ENCODE measurements around the gene ATP8A2.

Gene ATP8A2

DNA sequence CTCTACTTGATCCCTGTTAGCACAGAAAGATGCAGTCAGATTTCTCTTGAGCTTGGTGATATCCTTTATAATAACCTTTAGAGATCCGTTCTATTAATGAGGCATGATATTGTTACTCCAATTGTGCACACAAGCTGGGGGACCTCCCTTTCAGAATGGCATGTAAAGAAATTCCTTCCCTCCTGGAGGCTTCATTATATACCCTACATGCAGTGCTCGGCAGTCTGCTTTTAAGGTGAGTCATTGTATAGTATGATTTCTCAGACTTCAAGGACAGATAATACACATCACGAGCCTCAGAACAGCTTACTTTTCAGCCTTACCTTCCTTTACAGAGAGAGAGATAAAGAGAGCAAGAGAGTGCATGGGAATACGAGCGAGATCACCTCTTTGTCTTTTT, 261.3 kb downstream of the ATP8A2 start:
- H3K27me3 ChIP-seq (ENCODE audit: control insufficient read depth in 2 of 2, insufficient read depth in 2 of 2, low read length in 2 of 2): no peaks in the 10 kb centered on the region
- no peaks in the 10 kb centered on the region for H3K36me3 ChIP-seq (ENCODE audit: control insufficient read depth in 2 of 2, insufficient read depth in 2 of 2, low read length in 2 of 2)
- H3K27ac ChIP-seq (ENCODE audit: low read depth in 2 of 2, low read length in 2 of 2): no peak overlapping the region
- H3K9ac ChIP-seq (ENCODE audit: low read depth in 1 of 2, low read length in 2 of 2): no peak overlapping the region
- no peaks in the 10 kb centered on the region for H3K4me1 ChIP-seq (ENCODE audit: control insufficient read depth in 2 of 2, insufficient read depth in 2 of 2, low read length in 2 of 2)
- H3K4me3 ChIP-seq (ENCODE audit: low read length in 2 of 2): no peak overlapping the region
- no peaks in the 10 kb centered on the region for H3K9me3 ChIP-seq (ENCODE audit: control insufficient read depth in 2 of 2, low read length in 2 of 2)

DNA sequence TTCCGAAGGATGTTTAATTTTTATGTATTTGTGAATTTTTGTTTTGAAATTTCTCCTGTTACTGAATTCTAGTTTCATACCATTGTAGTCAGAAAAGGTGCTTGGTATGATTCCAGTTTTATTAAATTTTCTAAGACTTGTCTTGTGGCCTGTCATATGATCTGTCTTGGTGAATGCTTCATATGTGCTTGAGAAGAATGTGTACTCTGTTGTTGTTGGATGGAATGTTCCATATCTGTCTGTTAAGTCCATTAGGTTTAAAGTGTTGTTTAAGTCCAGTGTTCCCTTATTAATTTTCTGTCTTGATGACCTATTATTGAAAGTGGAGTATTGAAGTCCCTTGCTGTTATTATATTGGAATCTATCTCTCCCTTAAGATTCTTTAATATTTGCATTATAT, 273.9 kb downstream of the ATP8A2 start:
- Histone ChIP-seq H3K9ac (ENCODE audit: low read depth in 1 of 2, low read length in 2 of 2) (no peak overlapping the region), H3K36me3 (ENCODE audit: control insufficient read depth in 2 of 2, insufficient read depth in 2 of 2, low read length in 2 of 2) (no peaks in the 10 kb centered on the region), H3K4me3 (ENCODE audit: low read length in 2 of 2) (no peak overlapping the region), H3K4me1 (ENCODE audit: control insufficient read depth in 2 of 2, insufficient read depth in 2 of 2, low read length in 2 of 2) (no peaks in the 10 kb centered on the region), H3K27me3 (ENCODE audit: control insufficient read depth in 2 of 2, insufficient read depth in 2 of 2, low read length in 2 of 2) (no peaks in the 10 kb centered on the region), H3K27ac (ENCODE audit: low read depth in 2 of 2, low read length in 2 of 2) (no peak overlapping the region), H3K9me3 (ENCODE audit: control insufficient read depth in 2 of 2, low read length in 2 of 2) (no peaks in the 10 kb centered on the region)

DNA sequence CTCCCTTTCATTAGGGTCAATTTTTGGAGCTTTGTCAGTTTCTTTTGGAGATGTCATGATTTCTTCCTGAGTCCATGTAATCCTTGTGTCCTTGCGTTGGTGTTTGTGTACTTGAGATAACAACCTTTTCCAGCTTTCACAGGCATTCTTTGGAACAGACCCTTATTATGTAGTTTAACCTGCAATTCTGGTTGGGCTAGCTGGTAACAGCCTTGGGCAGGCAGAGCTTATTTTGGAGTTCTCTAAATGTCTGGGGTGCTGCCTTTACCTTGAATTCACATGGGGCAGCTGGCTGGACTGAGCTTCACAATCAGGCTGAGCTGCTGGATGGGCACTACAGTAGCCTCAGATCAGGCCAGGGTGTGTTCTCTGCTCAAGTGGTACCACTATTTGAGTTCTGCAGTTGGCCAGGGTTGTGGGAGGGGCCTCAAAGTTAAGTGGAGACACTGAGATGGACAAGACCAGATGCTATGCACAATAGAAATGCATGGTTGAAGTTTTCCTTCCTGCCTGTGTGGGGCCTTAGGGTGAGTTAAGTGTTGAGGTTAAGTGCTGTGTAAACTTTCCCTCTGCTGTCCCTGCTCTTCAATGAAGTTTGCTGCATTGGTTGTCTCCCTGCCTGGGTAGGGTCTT, 277.3 kb downstream of the ATP8A2 start:
- H3K27ac ChIP-seq (ENCODE audit: low read depth in 2 of 2, low read length in 2 of 2): no peak overlapping the region
- H3K36me3 ChIP-seq (ENCODE audit: control insufficient read depth in 2 of 2, insufficient read depth in 2 of 2, low read length in 2 of 2): no peaks in the 10 kb centered on the region
- no peaks in the 10 kb centered on the region for H3K4me1 ChIP-seq (ENCODE audit: control insufficient read depth in 2 of 2, insufficient read depth in 2 of 2, low read length in 2 of 2)
- no peaks in the 10 kb centered on the region for H3K27me3 ChIP-seq (ENCODE audit: control insufficient read depth in 2 of 2, insufficient read depth in 2 of 2, low read length in 2 of 2)
- H3K4me3 ChIP-seq (ENCODE audit: low read length in 2 of 2): no peak overlapping the region
- H3K9ac ChIP-seq (ENCODE audit: low read depth in 1 of 2, low read length in 2 of 2): no peak overlapping the region
- H3K9me3 ChIP-seq (ENCODE audit: control insufficient read depth in 2 of 2, low read length in 2 of 2): no peaks in the 10 kb centered on the region

DNA sequence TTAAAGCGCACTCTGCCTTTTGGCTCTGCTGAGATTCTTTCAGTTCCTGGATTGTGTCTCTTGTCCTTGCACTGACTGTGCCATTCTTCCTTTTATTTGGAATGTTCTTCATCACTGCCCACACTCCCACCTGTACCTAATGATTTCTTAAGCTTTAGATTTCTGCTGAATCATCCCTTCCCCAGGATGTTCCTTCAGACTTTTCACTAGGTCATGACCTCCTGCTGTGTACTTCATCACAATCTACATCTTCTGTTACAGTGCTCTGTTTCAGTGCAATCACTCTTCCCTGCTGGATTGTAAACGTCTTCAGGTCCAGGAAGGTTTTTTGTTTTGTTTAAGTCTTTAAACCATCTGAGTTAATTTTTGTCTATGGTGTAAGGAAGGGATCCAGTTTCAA, 281.0 kb downstream of the ATP8A2 start:
- no peaks in the 10 kb centered on the region for H3K4me1 ChIP-seq (ENCODE audit: control insufficient read depth in 2 of 2, insufficient read depth in 2 of 2, low read length in 2 of 2)
- H3K9me3 ChIP-seq (ENCODE audit: control insufficient read depth in 2 of 2, low read length in 2 of 2): no peaks in the 10 kb centered on the region
- no peak overlapping the region for H3K27ac ChIP-seq (ENCODE audit: low read depth in 2 of 2, low read length in 2 of 2)
- H3K4me3 ChIP-seq (ENCODE audit: low read length in 2 of 2): no peak overlapping the region
- no peaks in the 10 kb centered on the region for H3K27me3 ChIP-seq (ENCODE audit: control insufficient read depth in 2 of 2, insufficient read depth in 2 of 2, low read length in 2 of 2)
- H3K36me3 ChIP-seq (ENCODE audit: control insufficient read depth in 2 of 2, insufficient read depth in 2 of 2, low read length in 2 of 2): no peaks in the 10 kb centered on the region
- no peak overlapping the region for H3K9ac ChIP-seq (ENCODE audit: low read depth in 1 of 2, low read length in 2 of 2)

DNA sequence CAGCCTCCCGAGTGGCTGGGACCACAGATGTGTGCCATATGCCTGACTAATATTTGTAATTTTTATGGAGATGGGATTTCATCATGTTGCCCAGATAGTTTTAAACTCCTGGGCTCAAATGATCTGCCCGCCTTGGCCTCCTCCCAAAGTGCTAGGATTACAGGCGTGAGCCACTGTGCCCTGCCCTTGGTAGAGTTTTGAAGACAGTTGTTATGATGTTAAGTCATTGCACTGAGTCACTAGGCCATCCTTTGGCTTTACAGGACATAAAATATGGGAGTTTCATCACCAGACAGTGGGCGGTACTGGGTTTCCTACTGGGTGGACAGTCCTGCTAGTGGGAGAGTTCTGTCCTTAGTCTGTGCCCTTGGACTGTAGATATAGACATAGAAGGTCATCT, 282.5 kb downstream of the ATP8A2 start:
- Histone ChIP-seq H3K27me3 (ENCODE audit: control insufficient read depth in 2 of 2, insufficient read depth in 2 of 2, low read length in 2 of 2) (no peaks in the 10 kb centered on the region), H3K4me3 (ENCODE audit: low read length in 2 of 2) (no peak overlapping the region)

DNA sequence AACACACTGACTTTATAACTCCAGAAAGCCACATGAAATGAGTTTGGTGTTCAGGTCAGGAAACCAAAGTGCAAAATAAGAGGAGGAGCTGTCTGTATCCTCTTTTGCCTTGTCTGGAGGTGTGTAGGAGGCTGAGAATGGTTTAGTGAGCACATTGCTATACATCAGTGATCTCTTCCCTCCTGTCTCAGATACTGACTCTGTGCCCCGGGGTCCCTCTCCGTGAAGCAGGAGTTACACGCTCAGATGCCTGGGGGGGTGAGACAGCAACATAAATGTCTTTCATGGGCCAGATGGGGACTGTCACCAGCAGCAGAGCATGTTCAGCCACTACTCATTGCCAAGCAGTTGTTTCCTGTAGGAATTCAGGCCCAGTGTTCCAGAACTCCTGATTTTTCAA, 285.4 kb downstream of the ATP8A2 start:
- H3K27ac ChIP-seq (ENCODE audit: low read depth in 2 of 2, low read length in 2 of 2): no peak overlapping the region
- no peak overlapping the region for H3K9ac ChIP-seq (ENCODE audit: low read depth in 1 of 2, low read length in 2 of 2)
- no peak overlapping the region for H3K4me3 ChIP-seq (ENCODE audit: low read length in 2 of 2)
- H3K4me1 ChIP-seq (ENCODE audit: control insufficient read depth in 2 of 2, insufficient read depth in 2 of 2, low read length in 2 of 2): no peaks in the 10 kb centered on the region
- H3K9me3 ChIP-seq (ENCODE audit: control insufficient read depth in 2 of 2, low read length in 2 of 2): no peaks in the 10 kb centered on the region
- no peaks in the 10 kb centered on the region for H3K36me3 ChIP-seq (ENCODE audit: control insufficient read depth in 2 of 2, insufficient read depth in 2 of 2, low read length in 2 of 2)
- H3K27me3 ChIP-seq (ENCODE audit: control insufficient read depth in 2 of 2, insufficient read depth in 2 of 2, low read length in 2 of 2): no peaks in the 10 kb centered on the region

More for the DNA sequence above, 282.5 kb downstream of the ATP8A2 start:
- no peaks in the 10 kb centered on the region for H3K36me3 ChIP-seq (ENCODE audit: control insufficient read depth in 2 of 2, insufficient read depth in 2 of 2, low read length in 2 of 2)
- H3K9ac ChIP-seq (ENCODE audit: low read depth in 1 of 2, low read length in 2 of 2): no peak overlapping the region
- H3K27ac ChIP-seq (ENCODE audit: low read depth in 2 of 2, low read length in 2 of 2): no peak overlapping the region
- H3K9me3 ChIP-seq (ENCODE audit: control insufficient read depth in 2 of 2, low read length in 2 of 2): no peaks in the 10 kb centered on the region
- H3K4me1 ChIP-seq (ENCODE audit: control insufficient read depth in 2 of 2, insufficient read depth in 2 of 2, low read length in 2 of 2): no peaks in the 10 kb centered on the region

DNA sequence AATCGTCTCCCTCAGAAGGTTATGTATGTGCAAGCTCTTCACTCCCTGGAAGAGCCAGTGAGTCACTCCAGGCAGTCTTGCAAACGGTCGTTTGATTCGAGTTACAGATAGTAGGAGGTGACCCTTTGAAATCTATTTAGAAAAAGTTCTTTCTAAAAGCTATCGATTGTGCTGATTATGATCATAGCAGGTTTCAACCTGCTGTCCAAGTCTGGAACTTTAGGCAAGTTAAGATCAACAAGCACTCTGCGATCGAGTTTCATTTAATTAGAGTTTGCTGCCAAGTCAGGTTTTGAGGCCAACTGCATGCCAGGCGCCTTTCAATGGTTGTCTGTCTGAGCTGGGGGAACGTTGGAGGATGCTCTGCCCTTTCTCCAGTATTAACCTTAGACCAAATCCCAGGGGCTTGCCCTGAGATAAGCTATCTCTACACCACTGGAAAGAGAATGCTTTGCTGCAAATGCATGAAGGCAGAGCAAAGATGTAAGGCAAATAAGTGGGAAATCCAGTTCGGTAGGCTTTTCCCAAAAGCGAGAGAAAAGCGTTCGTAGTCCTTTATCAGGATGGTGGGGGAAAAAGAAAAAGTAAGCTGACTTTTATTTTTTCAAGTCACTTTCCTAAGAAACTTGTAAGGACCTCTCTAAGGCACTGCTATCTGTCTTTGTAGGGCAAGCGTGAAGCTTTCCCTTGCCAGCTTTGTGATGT, 287.5 kb downstream of the ATP8A2 start:
- Histone ChIP-seq H3K9me3 (ENCODE audit: control insufficient read depth in 2 of 2, low read length in 2 of 2) (no peaks in the 10 kb centered on the region), H3K4me1 (ENCODE audit: control insufficient read depth in 2 of 2, insufficient read depth in 2 of 2, low read length in 2 of 2) (no peaks in the 10 kb centered on the region), H3K27ac (ENCODE audit: low read depth in 2 of 2, low read length in 2 of 2) (no peak overlapping the region), H3K9ac (ENCODE audit: low read depth in 1 of 2, low read length in 2 of 2) (no peak overlapping the region), H3K27me3 (ENCODE audit: control insufficient read depth in 2 of 2, insufficient read depth in 2 of 2, low read length in 2 of 2) (no peaks in the 10 kb centered on the region), H3K4me3 (ENCODE audit: low read length in 2 of 2) (no peak overlapping the region), H3K36me3 (ENCODE audit: control insufficient read depth in 2 of 2, insufficient read depth in 2 of 2, low read length in 2 of 2) (no peaks in the 10 kb centered on the region)

DNA sequence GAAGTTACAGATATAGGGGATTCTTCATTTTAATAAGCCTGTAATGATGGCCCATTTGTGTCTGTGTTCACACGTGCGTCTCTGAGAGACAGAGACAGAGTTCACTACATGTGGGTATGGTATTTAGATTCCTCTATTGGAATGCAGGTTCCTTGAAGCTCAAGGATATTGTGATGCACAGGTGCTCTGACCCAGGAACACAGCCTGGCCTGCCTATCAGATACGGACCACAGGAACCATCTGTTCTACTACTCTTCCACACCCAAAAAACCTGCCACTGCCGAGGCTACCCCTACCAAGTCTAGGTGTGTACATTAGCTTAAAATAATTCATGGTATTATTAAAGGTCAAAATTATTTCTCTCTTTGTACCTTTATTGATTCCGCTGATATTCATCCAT, 289.2 kb downstream of the ATP8A2 start:
- no peak overlapping the region for H3K27ac ChIP-seq (ENCODE audit: low read depth in 2 of 2, low read length in 2 of 2)
- no peaks in the 10 kb centered on the region for H3K36me3 ChIP-seq (ENCODE audit: control insufficient read depth in 2 of 2, insufficient read depth in 2 of 2, low read length in 2 of 2)
- H3K9ac ChIP-seq (ENCODE audit: low read depth in 1 of 2, low read length in 2 of 2): no peak overlapping the region
- no peaks in the 10 kb centered on the region for H3K9me3 ChIP-seq (ENCODE audit: control insufficient read depth in 2 of 2, low read length in 2 of 2)
- no peaks in the 10 kb centered on the region for H3K27me3 ChIP-seq (ENCODE audit: control insufficient read depth in 2 of 2, insufficient read depth in 2 of 2, low read length in 2 of 2)
- H3K4me1 ChIP-seq (ENCODE audit: control insufficient read depth in 2 of 2, insufficient read depth in 2 of 2, low read length in 2 of 2): no peaks in the 10 kb centered on the region
- H3K4me3 ChIP-seq (ENCODE audit: low read length in 2 of 2): no peak overlapping the region

DNA sequence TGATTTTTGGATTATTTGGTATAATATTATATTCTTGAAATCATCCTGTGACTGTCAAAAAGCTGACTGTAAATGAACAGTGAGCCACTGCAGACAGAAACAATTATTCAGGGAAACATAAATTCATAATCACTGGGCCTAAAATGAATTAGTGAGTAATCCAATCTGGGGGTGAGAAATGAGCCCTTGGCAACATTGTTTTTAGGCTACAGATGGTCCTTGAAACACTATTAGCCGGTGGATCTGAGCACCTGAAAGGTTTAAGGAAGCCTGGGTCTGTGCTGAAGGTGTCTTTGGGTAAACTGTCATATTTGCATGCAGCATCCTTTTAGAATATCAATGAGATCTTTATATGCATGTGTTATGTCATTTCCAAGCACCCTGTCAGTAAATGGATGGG, 290.7 kb downstream of the ATP8A2 start:
- H3K27ac ChIP-seq (ENCODE audit: low read depth in 2 of 2, low read length in 2 of 2): no peak overlapping the region
- no peaks in the 10 kb centered on the region for H3K4me1 ChIP-seq (ENCODE audit: control insufficient read depth in 2 of 2, insufficient read depth in 2 of 2, low read length in 2 of 2)
- no peaks in the 10 kb centered on the region for H3K27me3 ChIP-seq (ENCODE audit: control insufficient read depth in 2 of 2, insufficient read depth in 2 of 2, low read length in 2 of 2)
- no peaks in the 10 kb centered on the region for H3K36me3 ChIP-seq (ENCODE audit: control insufficient read depth in 2 of 2, insufficient read depth in 2 of 2, low read length in 2 of 2)
- no peak overlapping the region for H3K9ac ChIP-seq (ENCODE audit: low read depth in 1 of 2, low read length in 2 of 2)
- H3K4me3 ChIP-seq (ENCODE audit: low read length in 2 of 2): no peak overlapping the region
- H3K9me3 ChIP-seq (ENCODE audit: control insufficient read depth in 2 of 2, low read length in 2 of 2): no peaks in the 10 kb centered on the region

DNA sequence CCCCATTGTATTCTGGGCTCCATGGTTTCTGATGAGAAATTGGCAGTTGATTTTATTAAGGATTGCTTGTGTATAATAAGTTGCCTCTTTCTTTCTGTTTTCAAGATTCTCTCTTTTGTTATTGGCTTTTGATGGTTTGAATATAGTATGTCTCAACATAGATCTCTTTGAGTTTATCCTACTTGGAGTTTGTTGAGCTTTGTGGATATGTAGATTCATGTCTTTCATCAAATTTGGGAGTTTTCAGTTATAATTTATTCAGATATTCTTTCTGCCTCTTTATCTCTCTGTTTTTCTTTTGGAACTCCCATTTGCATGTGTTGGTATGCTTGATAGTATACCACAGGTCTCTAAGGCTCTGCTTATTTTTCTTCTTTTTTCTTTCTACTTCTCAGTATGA, 296.6 kb downstream of the ATP8A2 start:
- Histone ChIP-seq H3K4me3 (ENCODE audit: low read length in 2 of 2) (no peak overlapping the region), H3K9ac (ENCODE audit: low read depth in 1 of 2, low read length in 2 of 2) (no peak overlapping the region), H3K27me3 (ENCODE audit: control insufficient read depth in 2 of 2, insufficient read depth in 2 of 2, low read length in 2 of 2) (no peaks in the 10 kb centered on the region), H3K4me1 (ENCODE audit: control insufficient read depth in 2 of 2, insufficient read depth in 2 of 2, low read length in 2 of 2) (no peaks in the 10 kb centered on the region), H3K9me3 (ENCODE audit: control insufficient read depth in 2 of 2, low read length in 2 of 2) (no peaks in the 10 kb centered on the region), H3K27ac (ENCODE audit: low read depth in 2 of 2, low read length in 2 of 2) (no peak overlapping the region), H3K36me3 (ENCODE audit: control insufficient read depth in 2 of 2, insufficient read depth in 2 of 2, low read length in 2 of 2) (no peaks in the 10 kb centered on the region)

Data from mucosa of rectum (tissue), 2 donors.